ENCODE results near the gene UBE2V1. TPM values are rescaled to one million over a fixed set of nuclear protein-coding genes. Genes with fewer than 3 reads are reported as not detected.
A peak's percentile ranks its signal among the peaks of the same experiment; 100 is the strongest.

The UBE2V1 gene
- total RNA-seq, 4 donors from 2014 or later: 58.8 to 86.7 (median 77.3) TPM

DNA sequence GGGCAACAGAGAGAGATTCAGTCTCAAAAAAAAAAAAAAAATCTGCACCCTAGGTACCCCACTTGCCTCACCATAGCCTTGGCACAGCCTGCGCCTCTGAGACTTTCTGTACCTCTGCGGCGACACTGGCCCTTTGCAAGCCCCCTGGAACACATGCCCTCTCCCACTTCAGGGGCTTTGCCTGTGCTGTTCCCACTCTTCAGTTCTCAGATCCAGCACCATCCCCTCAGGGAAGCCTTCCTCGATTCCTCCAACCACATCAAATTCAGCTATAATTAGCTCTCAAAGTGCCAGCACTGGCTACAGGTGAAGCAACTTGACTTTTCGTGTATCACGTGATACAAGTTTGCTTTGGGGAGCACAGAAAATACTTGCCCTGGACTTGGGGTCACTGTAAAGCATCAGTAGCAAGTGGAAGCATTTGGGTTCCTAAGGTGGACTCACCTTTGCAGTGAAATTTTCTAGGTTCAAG is 2.1 kb upstream of the UBE2V1 start:
- no peaks in the 10 kb centered on the region for H3K27me3 ChIP-seq
- peaks cover 0 to 50% (median 30%) of the 10 kb centered on the region in 4 donors for H3K4me1 ChIP-seq
- H3K4me3 ChIP-seq: peak overlapping the region; percentile 19 to 56 (median 48)
- H3K27ac ChIP-seq: peak overlapping the region in 3 of 4 donors; percentile 61 to 82 (median 71)
- no peak for DNase-seq (ENCODE audit: low spot score in 2 of 2)
- TF ChIP-seq POLR2A (IDR thresholded peaks at IDR 0.05) (no peak), EP300 (IDR thresholded peaks at IDR 0.05) (no peak)
- TF ChIP-seq, protein P1, sequence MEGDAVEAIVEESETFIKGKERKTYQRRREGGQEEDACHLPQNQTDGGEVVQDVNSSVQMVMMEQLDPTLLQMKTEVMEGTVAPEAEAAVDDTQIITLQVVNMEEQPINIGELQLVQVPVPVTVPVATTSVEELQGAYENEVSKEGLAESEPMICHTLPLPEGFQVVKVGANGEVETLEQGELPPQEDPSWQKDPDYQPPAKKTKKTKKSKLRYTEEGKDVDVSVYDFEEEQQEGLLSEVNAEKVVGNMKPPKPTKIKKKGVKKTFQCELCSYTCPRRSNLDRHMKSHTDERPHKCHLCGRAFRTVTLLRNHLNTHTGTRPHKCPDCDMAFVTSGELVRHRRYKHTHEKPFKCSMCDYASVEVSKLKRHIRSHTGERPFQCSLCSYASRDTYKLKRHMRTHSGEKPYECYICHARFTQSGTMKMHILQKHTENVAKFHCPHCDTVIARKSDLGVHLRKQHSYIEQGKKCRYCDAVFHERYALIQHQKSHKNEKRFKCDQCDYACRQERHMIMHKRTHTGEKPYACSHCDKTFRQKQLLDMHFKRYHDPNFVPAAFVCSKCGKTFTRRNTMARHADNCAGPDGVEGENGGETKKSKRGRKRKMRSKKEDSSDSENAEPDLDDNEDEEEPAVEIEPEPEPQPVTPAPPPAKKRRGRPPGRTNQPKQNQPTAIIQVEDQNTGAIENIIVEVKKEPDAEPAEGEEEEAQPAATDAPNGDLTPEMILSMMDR (IDR thresholded peaks at IDR 0.05): no peak
- WGBS, 2 donors: 60 to 62% methylated on average over 6 of the region's 6 CpGs
- no peaks in the 10 kb centered on the region for H3K9me3 ChIP-seq
- H3K36me3 ChIP-seq: no peaks in the 10 kb centered on the region

DNA sequence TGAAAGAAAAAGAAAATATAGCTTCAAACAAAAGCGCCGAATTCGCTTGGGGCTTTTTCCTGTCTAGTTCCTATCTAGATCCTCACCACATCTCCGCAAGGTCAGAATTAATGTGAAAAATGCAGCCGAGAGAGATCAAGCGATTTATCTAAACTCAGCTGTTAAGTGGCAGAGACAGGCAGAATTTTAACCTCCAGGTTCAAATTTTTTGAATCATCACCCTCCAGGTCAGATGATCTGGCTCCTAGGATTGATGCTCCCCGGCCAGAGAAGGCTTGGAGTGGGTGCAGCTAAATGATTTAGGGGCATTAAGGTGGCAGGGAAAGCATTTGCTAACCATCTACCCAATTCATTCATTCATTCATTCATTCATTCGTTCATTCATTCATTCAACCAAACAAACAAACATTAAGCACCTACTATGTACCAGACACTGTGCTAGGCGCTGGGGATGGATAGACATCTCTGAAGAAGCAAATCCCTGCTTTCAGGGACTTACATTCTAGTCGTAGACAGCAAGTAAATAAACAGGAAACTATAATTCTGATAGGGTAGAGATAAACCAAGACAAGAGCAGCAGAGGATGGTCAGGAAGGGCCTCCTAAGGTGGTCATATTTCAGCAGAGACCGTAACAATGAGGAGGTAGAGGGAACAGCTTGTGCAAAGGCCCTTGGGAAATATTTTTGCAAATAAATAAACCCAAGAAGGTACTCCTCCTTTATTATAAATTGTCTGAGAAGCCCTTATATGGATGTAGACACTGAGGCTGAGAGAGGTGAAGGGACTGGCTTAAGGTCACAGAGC is 672 bp upstream of the UBE2V1 start:
- Histone ChIP-seq H3K27ac (peak overlapping the region; percentile 99), H3K9me3 (no peaks in the 10 kb centered on the region), H3K4me1 (peaks cover 0 to 65% (median 37%) of the 10 kb centered on the region in 4 donors), H3K36me3 (no peaks in the 10 kb centered on the region), H3K4me3 (peak overlapping the region; percentile 97 to 100 (median 98)), H3K27me3 (no peaks in the 10 kb centered on the region)
- TF ChIP-seq EP300 (IDR thresholded peaks at IDR 0.05): peak in 1 of 2 donors; percentile 4
- TF ChIP-seq, protein P1 (IDR thresholded peaks at IDR 0.05): no peak
- DNase-seq (ENCODE audit: low spot score in 2 of 2): no peak
- WGBS, 2 donors: 16 to 18% methylated on average over 11 of the region's 11 CpGs

DNA sequence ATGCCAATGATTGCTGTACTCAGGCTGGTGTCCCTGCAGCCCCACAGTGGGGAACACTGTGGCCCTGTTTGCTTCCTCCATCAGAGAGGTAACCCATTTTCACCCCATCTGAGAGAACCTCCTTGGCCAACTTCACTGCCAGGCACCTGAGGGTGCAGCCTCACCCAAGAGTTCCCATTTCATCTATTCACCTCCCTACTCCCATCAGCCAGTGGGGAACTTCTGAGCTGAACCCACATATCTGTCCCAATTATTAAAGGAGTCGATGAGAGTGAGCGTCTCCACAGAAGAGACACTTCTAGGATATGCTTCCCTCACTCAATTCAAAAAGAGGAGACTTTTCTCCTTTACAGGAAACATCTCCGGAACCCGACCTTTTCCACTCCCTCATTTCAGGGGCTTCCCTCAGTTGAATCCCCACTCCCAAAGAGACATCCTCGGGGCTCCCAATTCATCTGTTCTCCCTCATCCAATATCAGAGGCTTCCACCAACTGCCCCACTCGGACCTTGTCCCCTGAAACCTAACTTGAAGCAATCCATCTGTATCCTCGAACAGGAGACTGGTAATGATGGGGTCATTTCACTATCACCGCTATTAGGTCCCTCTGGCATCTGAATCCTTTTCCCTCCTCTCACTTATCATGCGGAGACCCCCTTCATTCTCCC is 988 bp downstream of the UBE2V1 start:
- DNase-seq (ENCODE audit: low spot score in 2 of 2): no peak
- WGBS, 2 donors: 9% methylated on average over 9 of the region's 9 CpGs

GRCh38 chr20:50111120-50111828 is 1.7 kb downstream of the UBE2V1 start:
- TF ChIP-seq POLR2A (IDR thresholded peaks at IDR 0.05) (no peak), EP300 (IDR thresholded peaks at IDR 0.05) (no peak)
- TF ChIP-seq, protein P1 (IDR thresholded peaks at IDR 0.05): no peak
- peaks cover 0 to 84% (median 47%) of the 10 kb centered on the region in 4 donors for H3K4me1 ChIP-seq
- peak overlapping the region in 2 of 4 donors; percentile 99 for H3K27ac ChIP-seq

More for the DNA sequence above, 988 bp downstream of the UBE2V1 start:
- H3K27ac ChIP-seq: peak overlapping the region; percentile 99
- H3K36me3 ChIP-seq: no peaks in the 10 kb centered on the region
- H3K4me1 ChIP-seq: peaks cover 0 to 81% (median 47%) of the 10 kb centered on the region in 4 donors
- H3K4me3 ChIP-seq: peak overlapping the region; percentile 97 to 100 (median 98)
- TF ChIP-seq, protein P1 (IDR thresholded peaks at IDR 0.05): no peak
- TF ChIP-seq EP300 (IDR thresholded peaks at IDR 0.05): no peak
- TF ChIP-seq POLR2A (IDR thresholded peaks at IDR 0.05): no peak
- no peaks in the 10 kb centered on the region for H3K27me3 ChIP-seq
- no peaks in the 10 kb centered on the region for H3K9me3 ChIP-seq

More at GRCh38 chr20:50111120-50111828, 1.7 kb downstream of the UBE2V1 start:
- H3K27me3 ChIP-seq: no peaks in the 10 kb centered on the region
- no peak for DNase-seq (ENCODE audit: low spot score in 2 of 2)
- no peaks in the 10 kb centered on the region for H3K9me3 ChIP-seq
- WGBS, 2 donors: 30 to 33% methylated on average over 10 of the region's 10 CpGs
- peak overlapping the region in 3 of 4 donors; percentile 97 to 98 (median 98) for H3K4me3 ChIP-seq
- no peaks in the 10 kb centered on the region for H3K36me3 ChIP-seq
